Myometrial cell (primary cell): ENCODE measurements around the gene MAML1. TPM values are rescaled to one million over a fixed set of nuclear protein-coding genes. Genes with fewer than 3 reads are reported as not detected.

Experiments used
- total RNA-seq: library from RNA; depleted of rRNA; stranded (reverse); fragments of >200 nt; gene quantifications from 2 replicates; pipeline ENCODE4 v1.2.3, GENCODE V29; 2015

MAML1 gene
- 11.2 and 13.3 TPM in 2 replicates for total RNA-seq

GRCh38 chr5:179732412-179732917, at the start of gene MAML1:
MAML1 (plus strand) TSS chr5:179732822; CDS start chr5:179733113, 291 bp downstream.

GRCh38 chr5:179698935-179699615, 33.5 kb upstream of the MAML1 start, which contains the start of gene CANX:
CANX (plus strand) TSS chr5:179698967; CDS start chr5:179705682, 6,715 bp downstream.

GRCh38 chr5:179793468-179794139, 61.0 kb downstream of the MAML1 start, which contains the start of gene LTC4S:
LTC4S (plus strand) TSS chr5:179793986; CDS start chr5:179794081, 95 bp downstream.

GRCh38 chr5:179806250-179807048, 73.8 kb downstream of the MAML1 start, which contains the start of gene MGAT4B:
MGAT4B (minus strand) TSS chr5:179806866; CDS start chr5:179806583, 283 bp downstream.

GRCh38 chr5:179820483-179821297, 88.1 kb downstream of the MAML1 start, which contains the start of gene SQSTM1:
SQSTM1 (plus strand) TSS chr5:179820905; CDS start chr5:179820937, 32 bp downstream.

Other genes with a start within 250 kb of the MAML1 start
- gene RUFY1, start 182.3 kb upstream of the MAML1 start, total RNA-seq: 19.3 and 28.5 TPM in 2 replicates
- gene HNRNPH1, start 109.2 kb upstream of the MAML1 start, total RNA-seq: 228 and 290 TPM in 2 replicates
- not detected in 2 replicates for gene CBY3, start 51.8 kb upstream of the MAML1 start, total RNA-seq
- gene CANX, start 33.9 kb upstream of the MAML1 start, total RNA-seq: 351 and 422 TPM in 2 replicates
- gene LTC4S, start 61.2 kb downstream of the MAML1 start, total RNA-seq: 0.89 TPM in 1 of 2 replicates, not detected in the other
- gene MGAT4B, start 74.0 kb downstream of the MAML1 start, total RNA-seq: 104 and 115 TPM in 2 replicates
- gene SQSTM1, start 88.1 kb downstream of the MAML1 start, total RNA-seq: 330 and 353 TPM in 2 replicates
- gene MRNIP, start 126.0 kb downstream of the MAML1 start, total RNA-seq: 7.4 and 15.3 TPM in 2 replicates
- 41.6 and 43.2 TPM in 2 replicates for gene TBC1D9B, start 175.1 kb downstream of the MAML1 start, total RNA-seq